Measurements from ENCODE around the gene OPALIN.

GRCh38 chr10:96298362-96298761 lies 60.4 kb downstream of the OPALIN start:
- TF ChIP-seq CTCF (IDR thresholded peaks at IDR 0.05) = no peak
- no peak for TF ChIP-seq EZH2phosphoT487 (IDR thresholded peaks at IDR 0.05; ENCODE audit: borderline replicate concordance, low read depth)
- TF ChIP-seq, protein P1, sequence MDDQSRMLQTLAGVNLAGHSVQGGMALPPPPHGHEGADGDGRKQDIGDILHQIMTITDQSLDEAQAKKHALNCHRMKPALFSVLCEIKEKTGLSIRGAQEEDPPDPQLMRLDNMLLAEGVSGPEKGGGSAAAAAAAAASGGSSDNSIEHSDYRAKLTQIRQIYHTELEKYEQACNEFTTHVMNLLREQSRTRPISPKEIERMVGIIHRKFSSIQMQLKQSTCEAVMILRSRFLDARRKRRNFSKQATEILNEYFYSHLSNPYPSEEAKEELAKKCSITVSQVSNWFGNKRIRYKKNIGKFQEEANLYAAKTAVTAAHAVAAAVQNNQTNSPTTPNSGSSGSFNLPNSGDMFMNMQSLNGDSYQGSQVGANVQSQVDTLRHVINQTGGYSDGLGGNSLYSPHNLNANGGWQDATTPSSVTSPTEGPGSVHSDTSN (IDR thresholded peaks at IDR 0.05) = no peak
- no peak for TF ChIP-seq POLR2AphosphoS5 (IDR thresholded peaks at IDR 0.05; ENCODE audit: low read depth, low read length)
- no peak for TF ChIP-seq USF1 (IDR thresholded peaks at IDR 0.05; ENCODE audit: borderline replicate concordance, low read depth)
- TF ChIP-seq TAF1 (IDR thresholded peaks at IDR 0.05; ENCODE audit: borderline replicate concordance, low read depth, low read length) = no peak
- no peak for TF ChIP-seq YY1 (IDR thresholded peaks at IDR 0.05; ENCODE audit: low read depth)
- TF ChIP-seq GABPA (IDR thresholded peaks at IDR 0.05; ENCODE audit: low read depth) = no peak
- no peak for TF ChIP-seq TCF12 (IDR thresholded peaks at IDR 0.05)
- TF ChIP-seq, protein P2, sequence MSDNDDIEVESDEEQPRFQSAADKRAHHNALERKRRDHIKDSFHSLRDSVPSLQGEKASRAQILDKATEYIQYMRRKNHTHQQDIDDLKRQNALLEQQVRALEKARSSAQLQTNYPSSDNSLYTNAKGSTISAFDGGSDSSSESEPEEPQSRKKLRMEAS (IDR thresholded peaks at IDR 0.05; ENCODE audit: low read depth) = no peak
